Measurements from ENCODE around the gene ACTR3C.

The ACTR3C gene

GRCh38 chr7:150359622-150360362, 36.4 kb upstream of the ACTR3C start:
- no peak for DNase-seq (ENCODE audit: low read depth in 2 of 3, low spot score in 2 of 3)

GRCh38 chr7:150358988-150359621, 35.8 kb upstream of the ACTR3C start:
- no peak for DNase-seq (ENCODE audit: low read depth in 2 of 3, low spot score in 2 of 3)

- DNase-seq (ENCODE audit: low read depth in 2 of 3, low spot score in 2 of 3): no peak
These were observed 35.1 kb upstream of the ACTR3C start for GRCh38 chr7:150358433-150358832.

- no peak for DNase-seq (ENCODE audit: low read depth in 2 of 3, low spot score in 2 of 3)
These were observed 34.6 kb upstream of the ACTR3C start for GRCh38 chr7:150357771-150358427.

- DNase-seq (ENCODE audit: low read depth in 2 of 3, low spot score in 2 of 3): peak in 2 of 3 experiments; percentile 29 to 34
These were observed 33.9 kb upstream of the ACTR3C start for GRCh38 chr7:150357270-150357669.

GRCh38 chr7:150356265-150356897, 33.0 kb upstream of the ACTR3C start:
- DNase-seq (ENCODE audit: low read depth in 2 of 3, low spot score in 2 of 3): no peak

GRCh38 chr7:150355666-150356059, 32.3 kb upstream of the ACTR3C start:
- no peak for DNase-seq (ENCODE audit: low read depth in 2 of 3, low spot score in 2 of 3)

- DNase-seq (ENCODE audit: low read depth in 2 of 3, low spot score in 2 of 3): no peak
These were observed 28.3 kb upstream of the ACTR3C start for GRCh38 chr7:150351587-150352194.

- DNase-seq (ENCODE audit: low read depth in 2 of 3, low spot score in 2 of 3): no peak
These were observed 23.6 kb upstream of the ACTR3C start for GRCh38 chr7:150346922-150347321.

- no peak for DNase-seq (ENCODE audit: low read depth in 2 of 3, low spot score in 2 of 3)
These were observed 21.7 kb upstream of the ACTR3C start for GRCh38 chr7:150345012-150345411.

GRCh38 chr7:150344299-150344698, 21.0 kb upstream of the ACTR3C start:
- no peak for DNase-seq (ENCODE audit: low read depth in 2 of 3, low spot score in 2 of 3)

GRCh38 chr7:150343225-150343624, 19.9 kb upstream of the ACTR3C start:
- DNase-seq (ENCODE audit: low read depth in 2 of 3, low spot score in 2 of 3): no peak

GRCh38 chr7:150342121-150342408, 18.7 kb upstream of the ACTR3C start:
- DNase-seq (ENCODE audit: low read depth in 2 of 3, low spot score in 2 of 3): no peak

GRCh38 chr7:150341263-150342120, 18.1 kb upstream of the ACTR3C start, which contains the start of gene RARRES2:
Gene RARRES2, minus strand, starts transcription at chr7:150341629. Its CDS starts 1,020 bp downstream, at chr7:150340609.
- no peak for DNase-seq (ENCODE audit: low read depth in 2 of 3, low spot score in 2 of 3)

GRCh38 chr7:150340875-150341262, 17.5 kb upstream of the ACTR3C start:
- DNase-seq (ENCODE audit: low read depth in 2 of 3, low spot score in 2 of 3): no peak

GRCh38 chr7:150340024-150340749, 16.8 kb upstream of the ACTR3C start:
- no peak for DNase-seq (ENCODE audit: low read depth in 2 of 3, low spot score in 2 of 3)

GRCh38 chr7:150339409-150339809, 16.1 kb upstream of the ACTR3C start:
- DNase-seq (ENCODE audit: low read depth in 2 of 3, low spot score in 2 of 3): no peak

- DNase-seq (ENCODE audit: low read depth in 2 of 3, low spot score in 2 of 3): no peak
These were observed 15.0 kb upstream of the ACTR3C start for GRCh38 chr7:150338166-150338829.

- no peak for DNase-seq (ENCODE audit: low read depth in 2 of 3, low spot score in 2 of 3)
These were observed 14.3 kb upstream of the ACTR3C start for GRCh38 chr7:150337659-150338081.
